Keratinocyte (primary cell): ENCODE data around the gene UCP2. TPM values are rescaled to one million over a fixed set of nuclear protein-coding genes. Genes with fewer than 3 reads are reported as not detected.

Experiments
- DNase-seq: peaks from one replicate; pipeline ENCODE4 v3.0.0-alpha.2; 2011; ENCODE audit warnings: low read depth, missing footprints, low spot score
- FAIRE-seq: peaks from 2 replicates; lab custom pipeline; 2011; peaks lifted over from hg19 to GRCh38; lab: Jason Lieb, UNC
- H2AFZ ChIP-seq: 2 replicates; pipeline ENCODE4 v1.6.0; 2012; ENCODE audit warnings: low read length, control low read depth, inconsistent platforms; ENCODE audit not compliant: control insufficient read depth
- H3K27ac ChIP-seq: 2 replicates; pipeline ENCODE4 v1.5.1; 2011; ENCODE audit warnings: low read length; ENCODE audit not compliant: control insufficient read depth, insufficient read depth
- H3K27me3 ChIP-seq: 3 replicates; pipeline ENCODE4 v1.6.0; 2011; ENCODE audit warnings: low read length; ENCODE audit not compliant: control insufficient read depth, insufficient read depth; ENCODE audit errors: extremely low read depth
- H3K36me3 ChIP-seq, 2 experiments: 2 replicates in 1 of 2; 3 replicates in 1 of 2; pipeline ENCODE4 v1.5.1; 2011; ENCODE audit warnings: low read length in 2 of 2, mild to moderate bottlenecking in 1 of 2; ENCODE audit not compliant: control insufficient read depth in 2 of 2, insufficient read depth in 2 of 2; ENCODE audit errors: extremely low read depth in 1 of 2
- H3K4me1 ChIP-seq: 3 replicates; pipeline ENCODE4 v1.5.1; 2011; ENCODE audit warnings: low read length; ENCODE audit not compliant: control insufficient read depth, insufficient read depth; ENCODE audit errors: extremely low read depth
- H3K4me2 ChIP-seq: 3 replicates; pipeline ENCODE4 v1.6.0; 2011; ENCODE audit warnings: low read depth, low read length; ENCODE audit not compliant: control insufficient read depth, insufficient read depth; ENCODE audit errors: extremely low read depth
- H3K4me3 ChIP-seq, 3 experiments: fragments of 200-600 bp in 1 of 3; sonication (generic) in 1 of 3; 2 replicates in 2 of 3; 3 replicates in 1 of 3; pipeline ENCODE4 v1.5.1; 2011 to 2016; ENCODE audit warnings: low read length in 3 of 3, mild to moderate bottlenecking in 3 of 3, control low read depth in 2 of 3, inconsistent platforms in 1 of 3, low read depth in 1 of 3, mixed read lengths in 1 of 3, mixed run types in 1 of 3, moderate library complexity in 1 of 3; ENCODE audit not compliant: control insufficient read depth in 2 of 3, insufficient read depth in 2 of 3; ENCODE audit errors: extremely low read depth in 1 of 3
- H3K79me2 ChIP-seq: 2 replicates; pipeline ENCODE4 v1.6.0; 2012; ENCODE audit warnings: low read length; ENCODE audit not compliant: control insufficient read depth, insufficient read depth
- H3K9ac ChIP-seq: 3 replicates; pipeline ENCODE4 v1.6.0; 2011; ENCODE audit warnings: low read length; ENCODE audit not compliant: control insufficient read depth, insufficient read depth; ENCODE audit errors: extremely low read depth
- H3K9me1 ChIP-seq: 3 replicates; pipeline ENCODE4 v1.6.0; 2011; ENCODE audit warnings: low read length; ENCODE audit not compliant: control insufficient read depth, insufficient read depth; ENCODE audit errors: extremely low read depth
- H3K9me3 ChIP-seq: 2 replicates; pipeline ENCODE4 v1.5.1; 2012; ENCODE audit warnings: low read depth, low read length; ENCODE audit not compliant: control insufficient read depth
- H4K20me1 ChIP-seq: 3 replicates; pipeline ENCODE4 v1.6.0; 2011; ENCODE audit warnings: low read length; ENCODE audit not compliant: control insufficient read depth, insufficient read depth; ENCODE audit errors: extremely low read depth
- CTCF ChIP-seq, 3 experiments: IDR thresholded peaks in 1 of 3; conservative IDR thresholded peaks in 1 of 3; optimal IDR thresholded peaks in 1 of 3; 2 replicates in 2 of 3; 3 replicates in 1 of 3; pipeline versions ENCODE3 to v1.5.1; 2011; ENCODE audit warnings: low read length in 3 of 3, mild to moderate bottlenecking in 3 of 3, moderate library complexity in 2 of 3, control low read depth in 1 of 3, inconsistent platforms in 1 of 3; ENCODE audit not compliant: insufficient read depth in 2 of 3; ENCODE audit errors: extremely low read depth in 1 of 3
- EZH2 ChIP-seq: IDR thresholded peaks from one replicate; pipeline ENCODE4 v1.6.1; 2012; ENCODE audit warnings: inconsistent platforms, mild to moderate bottlenecking, low read length, moderate library complexity
- dilution Hi-C: fragments of 300-500 bp; cut with MboI; formaldehyde crosslinking; loops from one replicate; pipeline ENCODE4 v1.7.0; 2020; ENCODE audit warnings: low sequenced_read_pairs; ENCODE audit not compliant: extremely low pct_ligation_motif_present
- polyA plus RNA-seq, 5 experiments: library from polyadenylated mRNA; depleted of rRNA in 3 of 5; stranded (reverse) in 3 of 5; stranded (forward) in 1 of 5; unstranded in 1 of 5; fragments of >200 nt; gene quantifications; 1 replicate in 1 of 5; 2 replicates in 3 of 5; 3 replicates in 1 of 5; pipeline versions ENCODE4 v1.2.1 to v1.2.3, GENCODE V29; 2011 to 2012; ENCODE audit warnings: missing spikeins in 2 of 5, low read depth in 1 of 5, low replicate concordance in 1 of 5

UCP2 gene
- polyA plus RNA-seq, 1 donor (not counting 4 experiments of a cell fraction or from before 2014, with no cell fraction given) = 1.1 TPM

GRCh38 chr11:73976451-73977151, 6.0 kb downstream of the UCP2 start:
- dilution Hi-C loops = no loop called here
- no peaks in the 10 kb centered on the region for H3K9me1 ChIP-seq
- no peak overlapping the region for H3K4me3 ChIP-seq
- peaks cover 14% of the 10 kb centered on the region for H3K4me1 ChIP-seq
- no peaks in the 10 kb centered on the region for H3K27me3 ChIP-seq
- TF ChIP-seq CTCF (optimal IDR thresholded peaks at IDR 0.05 in 1 of 3, IDR thresholded peaks at IDR 0.05 in 1 of 3, conservative IDR thresholded peaks at IDR 0.05 in 1 of 3; ENCODE audit: extremely low read depth in 1 of 3, insufficient read depth in 2 of 3, low read length in 3 of 3) = no peak
- no peak for TF ChIP-seq EZH2
- no peak overlapping the region for H3K9ac ChIP-seq
- H3K79me2 ChIP-seq = no peaks in the 10 kb centered on the region
- no peak overlapping the region for H3K4me2 ChIP-seq
- FAIRE-seq (no peak), DNase-seq (no peak)
- H3K9me3 ChIP-seq = no peaks in the 10 kb centered on the region
- H4K20me1 ChIP-seq = no peaks in the 10 kb centered on the region
- no peaks in the 10 kb centered on the region for H3K36me3 ChIP-seq
- H3K27ac ChIP-seq = no peak overlapping the region
- H2AFZ ChIP-seq = no peak overlapping the region

GRCh38 chr11:73975479-73975757, 7.2 kb downstream of the UCP2 start:
- DNase-seq (no peak), FAIRE-seq (no peak)
- H3K27ac ChIP-seq = no peak overlapping the region
- no peak overlapping the region for H3K4me3 ChIP-seq
- H3K9me3 ChIP-seq = no peaks in the 10 kb centered on the region
- H3K4me2 ChIP-seq = no peak overlapping the region
- no peaks in the 10 kb centered on the region for H3K27me3 ChIP-seq
- no peak overlapping the region for H3K9ac ChIP-seq
- dilution Hi-C loops = no loop called here
- H4K20me1 ChIP-seq = no peaks in the 10 kb centered on the region
- H3K4me1 ChIP-seq = peaks cover 14% of the 10 kb centered on the region
- no peaks in the 10 kb centered on the region for H3K79me2 ChIP-seq
- no peak overlapping the region for H2AFZ ChIP-seq
- no peaks in the 10 kb centered on the region for H3K36me3 ChIP-seq
- no peaks in the 10 kb centered on the region for H3K9me1 ChIP-seq
- TF ChIP-seq CTCF (optimal IDR thresholded peaks at IDR 0.05 in 1 of 3, IDR thresholded peaks at IDR 0.05 in 1 of 3, conservative IDR thresholded peaks at IDR 0.05 in 1 of 3; ENCODE audit: extremely low read depth in 1 of 3, insufficient read depth in 2 of 3, low read length in 3 of 3) (no peak), EZH2 (no peak)
